ENCODE data around the gene FCHSD2. TPM values are rescaled to one million over a fixed set of nuclear protein-coding genes. Genes with fewer than 3 reads are reported as not detected.

FCHSD2 gene
- total and polyA plus RNA-seq, 9 donors: 18.6 to 68.5 (median 53.8) TPM

GRCh38 chr11:73017024-73017751, 124.9 kb downstream of the FCHSD2 start:
- no peaks in the 10 kb centered on the region for H3K9me3 ChIP-seq
- H3K36me3 ChIP-seq: no peaks in the 10 kb centered on the region
- no peak for TF ChIP-seq POLR2A (IDR thresholded peaks at IDR 0.05)
- TF ChIP-seq EP300 (IDR thresholded peaks at IDR 0.05): no peak
- TF ChIP-seq CTCF (IDR thresholded peaks at IDR 0.05): no peak
- peaks cover 3% of the 10 kb centered on the region for H3K27me3 ChIP-seq
- H3K4me1 ChIP-seq (ENCODE audit: insufficient read depth): peaks cover 4% of the 10 kb centered on the region
- no peak for DNase-seq
- WGBS, 3 donors: 92 to 97% (median 96%) methylated on average over 8 of the region's 8 CpGs
- H3K27ac ChIP-seq: no peak overlapping the region
- no peak overlapping the region for H3K4me3 ChIP-seq
- intact Hi-C loops (cut with DNase I): no loop called here

GRCh38 chr11:73013021-73013420, 129.1 kb downstream of the FCHSD2 start:
- no peak for DNase-seq
- Histone ChIP-seq H3K4me3 (no peak overlapping the region), H3K27me3 (peaks cover 3% of the 10 kb centered on the region), H3K4me1 (ENCODE audit: insufficient read depth) (peaks cover 4% of the 10 kb centered on the region), H3K9me3 (no peaks in the 10 kb centered on the region), H3K36me3 (no peaks in the 10 kb centered on the region), H3K27ac (no peak overlapping the region)
- 78 to 96% (median 79%) methylated on average over 1 of the region's 1 CpG for WGBS, 3 donors
- intact Hi-C loops (cut with DNase I): no loop called here
- TF ChIP-seq POLR2A (IDR thresholded peaks at IDR 0.05) (no peak), CTCF (IDR thresholded peaks at IDR 0.05) (no peak), EP300 (IDR thresholded peaks at IDR 0.05) (no peak)

- DNase-seq: no peak
Measured at GRCh38 chr11:73012121-73012863, 129.8 kb downstream of the FCHSD2 start.

More at GRCh38 chr11:73012121-73012863, 129.8 kb downstream of the FCHSD2 start:
- H3K4me1 ChIP-seq (ENCODE audit: insufficient read depth): peaks cover 4% of the 10 kb centered on the region
- H3K36me3 ChIP-seq: no peaks in the 10 kb centered on the region
- no peak overlapping the region for H3K27ac ChIP-seq
- peaks cover 3% of the 10 kb centered on the region for H3K27me3 ChIP-seq
- TF ChIP-seq CTCF (IDR thresholded peaks at IDR 0.05): no peak
- no peak for TF ChIP-seq POLR2A (IDR thresholded peaks at IDR 0.05)
- TF ChIP-seq EP300 (IDR thresholded peaks at IDR 0.05): no peak
- intact Hi-C loops (cut with DNase I): no loop called here
- 64 to 70% (median 67%) methylated on average over 2 of the region's 2 CpGs for WGBS, 3 donors
- H3K4me3 ChIP-seq: no peak overlapping the region
- no peaks in the 10 kb centered on the region for H3K9me3 ChIP-seq
